Measurements from ENCODE around the gene SH3BP5L. TPM values are rescaled to one million over a fixed set of nuclear protein-coding genes. Genes with fewer than 3 reads are reported as not detected.

Gene SH3BP5L
- total and polyA plus RNA-seq, 10 of the 15 experiments (the other 5 are each of a cell fraction or from before 2014, with no cell fraction given) = 1.1 to 22.8 (median 10.9) TPM

DNA sequence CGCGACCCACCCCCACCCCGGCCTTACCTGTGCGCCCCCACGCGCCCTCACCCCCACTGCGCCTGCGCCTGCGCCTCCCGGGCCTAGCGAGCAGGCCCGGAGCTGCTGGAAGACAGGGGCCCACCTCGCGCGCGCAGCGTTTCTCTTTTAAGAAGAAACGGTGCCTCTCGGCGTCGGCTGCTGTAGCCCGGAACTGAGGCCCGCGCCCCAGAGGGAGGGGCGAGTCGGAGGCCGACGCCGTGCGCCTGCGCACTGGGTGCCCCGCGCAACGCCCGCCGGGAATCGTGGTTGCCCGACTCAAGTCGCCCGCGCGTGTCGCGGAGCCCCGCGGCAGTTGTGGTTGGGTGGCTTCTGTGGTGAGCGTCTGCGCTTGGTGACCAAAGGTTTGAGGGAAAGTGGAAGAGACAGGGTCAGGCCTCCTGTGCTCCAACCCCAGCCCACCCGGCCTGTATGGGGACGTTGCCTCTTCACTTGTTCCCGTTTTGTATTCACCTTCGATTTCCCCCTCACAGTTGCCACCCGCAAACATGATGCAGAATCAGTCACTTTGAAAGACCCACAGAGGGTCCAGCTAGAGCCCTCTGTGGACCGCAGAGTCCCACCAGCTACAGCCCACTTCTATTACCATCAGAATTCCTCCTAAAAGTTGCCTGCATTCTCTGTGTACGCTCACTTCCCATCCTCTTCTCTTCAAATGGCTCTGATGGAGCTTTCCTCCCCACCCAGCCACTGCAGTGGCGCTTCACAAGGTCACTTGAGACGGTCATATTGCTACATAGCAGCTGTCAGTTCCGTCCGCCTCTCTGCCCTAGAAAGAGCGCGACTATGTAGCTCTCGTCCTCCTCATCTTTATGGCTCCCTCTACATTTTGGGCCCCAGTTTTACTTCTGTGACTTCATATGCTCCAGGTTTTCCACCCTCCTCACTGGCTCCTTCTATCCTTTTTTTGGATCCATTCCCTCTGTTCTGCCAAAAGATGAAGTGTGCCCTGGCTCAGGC, 33.5 kb upstream of the SH3BP5L start, which contains the start of gene ZNF692 (continued):
- TF ChIP-seq CREM (IDR thresholded peaks at IDR 0.05; ENCODE audit: low read depth) (0 out of 2 replicates have a peak, but pooled peaks have one; percentile 36), MEF2A (IDR thresholded peaks at IDR 0.05; ENCODE audit: insufficient read depth, low read depth, low read length) (no peak), EED (IDR thresholded peaks at IDR 0.05; ENCODE audit: low read depth) (peak; percentile 24; the same call in 1 of the 2 replicates), SRF (IDR thresholded peaks at IDR 0.05; ENCODE audit: low read depth in 2 of 2, low read length in 2 of 2) (0 out of 4 replicates have a peak, but pooled peaks of 1 of the 2 experiments have one; percentile 3), BCL11A (IDR thresholded peaks at IDR 0.05; ENCODE audit: low read depth, low read length) (0 out of 2 replicates have a peak, but pooled peaks have one; percentile 44), RUNX3 (IDR thresholded peaks at IDR 0.05; ENCODE audit: low read length) (peak; percentile 93), RBBP5 (conservative IDR thresholded peaks at IDR 0.05) (no peak), ZNF274 (IDR thresholded peaks at IDR 0.05; ENCODE audit: insufficient read depth, insufficient read length) (no peak), NFYA (IDR thresholded peaks at IDR 0.05; ENCODE audit: borderline replicate concordance, low read depth, low read length) (no peak), BACH1 (IDR thresholded peaks at IDR 0.05; ENCODE audit: borderline replicate concordance) (peak; percentile 97), IKZF1 (conservative IDR thresholded peaks at IDR 0.05) (peak; percentile 88), SIX5 (IDR thresholded peaks at IDR 0.05; ENCODE audit: low read depth, low read length, severe bottlenecking) (peak; percentile 42), KAT2A (conservative IDR thresholded peaks at IDR 0.05; ENCODE audit: control insufficient read depth, low read depth, low read length) (no peak), PML (IDR thresholded peaks at IDR 0.05; ENCODE audit: low read length) (peak; percentile 71; the same call in 1 of the 2 replicates), JUND (IDR thresholded peaks at IDR 0.05; ENCODE audit: low read depth, low read length) (0 out of 2 replicates have a peak, but pooled peaks have one; percentile 20), ZNF217 (IDR thresholded peaks at IDR 0.05) (no peak), SMAD1 (IDR thresholded peaks at IDR 0.05; ENCODE audit: low read depth, partially characterized antibody) (no peak), RFX5 (IDR thresholded peaks at IDR 0.05; ENCODE audit: low read depth, low read length) (peak; percentile 59), FOXK2 (IDR thresholded peaks at IDR 0.05) (no peak), CREB1 (IDR thresholded peaks at IDR 0.05; ENCODE audit: low read depth) (peak; percentile 74; the same call in 1 of the 2 replicates), YY1 (IDR thresholded peaks at IDR 0.05; ENCODE audit: low read depth, low read length) (no peak), NRF1 (conservative IDR thresholded peaks at IDR 0.05; ENCODE audit: low read depth, low read length) (peak; percentile 90)
- TF ChIP-seq, protein P1, sequence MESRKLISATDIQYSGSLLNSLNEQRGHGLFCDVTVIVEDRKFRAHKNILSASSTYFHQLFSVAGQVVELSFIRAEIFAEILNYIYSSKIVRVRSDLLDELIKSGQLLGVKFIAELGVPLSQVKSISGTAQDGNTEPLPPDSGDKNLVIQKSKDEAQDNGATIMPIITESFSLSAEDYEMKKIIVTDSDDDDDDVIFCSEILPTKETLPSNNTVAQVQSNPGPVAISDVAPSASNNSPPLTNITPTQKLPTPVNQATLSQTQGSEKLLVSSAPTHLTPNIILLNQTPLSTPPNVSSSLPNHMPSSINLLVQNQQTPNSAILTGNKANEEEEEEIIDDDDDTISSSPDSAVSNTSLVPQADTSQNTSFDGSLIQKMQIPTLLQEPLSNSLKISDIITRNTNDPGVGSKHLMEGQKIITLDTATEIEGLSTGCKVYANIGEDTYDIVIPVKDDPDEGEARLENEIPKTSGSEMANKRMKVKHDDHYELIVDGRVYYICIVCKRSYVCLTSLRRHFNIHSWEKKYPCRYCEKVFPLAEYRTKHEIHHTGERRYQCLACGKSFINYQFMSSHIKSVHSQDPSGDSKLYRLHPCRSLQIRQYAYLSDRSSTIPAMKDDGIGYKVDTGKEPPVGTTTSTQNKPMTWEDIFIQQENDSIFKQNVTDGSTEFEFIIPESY (IDR thresholded peaks at IDR 0.05) = no peak
